OCI-LY7 (cell line): ENCODE measurements around the gene MCHR1. TPM values are rescaled to one million over a fixed set of nuclear protein-coding genes. Genes with fewer than 3 reads are reported as not detected.

Experiments
- BruUV-seq: library from RNA; stranded (reverse); fragments of 400-500 nt; replicated peaks from 2 replicates; lab custom pipeline; 2021; lab: Mats Ljungman, UMichigan
- CTCF ChIA-PET: fragments of 300-600 bp; sonication (Branson Sonifier 250); formaldehyde crosslinking; loops from one replicate; lab custom pipeline; 2022; ENCODE audit warnings: antibody characterized with exemption; ENCODE audit not compliant: unreplicated experiment; lab: Charles Lee
- POLR2A ChIA-PET: fragments of 300-600 bp; sonication (Branson Sonifier 250); formaldehyde crosslinking; loops from one replicate; lab custom pipeline; 2022; ENCODE audit warnings: antibody characterized with exemption; lab: Charles Lee
- DNase-seq: peaks from one replicate; pipeline ENCODE4 v3.0.0-alpha.2; 2015; ENCODE audit warnings: low spot score
- H2AFZ ChIP-seq: fragments of 200-600 bp; sonication (generic), shearing (Covaris generic); 2 replicates; pipeline ENCODE4 v1.6.1; 2014; ENCODE audit warnings: mild to moderate bottlenecking, antibody characterized with exemption, low read length, moderate library complexity
- H3K27ac ChIP-seq: fragments of 200-600 bp; sonication (generic); 2 replicates; pipeline ENCODE4 v1.5.1; 2014; ENCODE audit warnings: mixed run types, low read depth, mild to moderate bottlenecking, moderate library complexity, low read length, inconsistent platforms; ENCODE audit not compliant: poor library complexity, severe bottlenecking
- H3K36me3 ChIP-seq: fragments of 200-600 bp; sonication (generic); 2 replicates; pipeline ENCODE4 v1.6.1; 2014; ENCODE audit warnings: mild to moderate bottlenecking, antibody characterized with exemption, low read length, moderate library complexity, mixed read lengths; ENCODE audit not compliant: insufficient read depth
- H3K4me1 ChIP-seq: fragments of 200-600 bp; sonication (generic); 2 replicates; pipeline ENCODE4 v1.5.1; 2014; ENCODE audit warnings: mild to moderate bottlenecking, low read length; ENCODE audit not compliant: insufficient read depth, poor library complexity, severe bottlenecking
- H3K4me2 ChIP-seq: fragments of 200-600 bp; sonication (generic); 2 replicates; pipeline ENCODE4 v1.6.1; 2014; ENCODE audit warnings: mild to moderate bottlenecking, low read length
- H3K4me3 ChIP-seq: fragments of 200-600 bp; sonication (generic); 2 replicates; pipeline ENCODE4 v1.5.1; 2014; ENCODE audit warnings: mild to moderate bottlenecking, low read depth, low read length; ENCODE audit not compliant: poor library complexity, severe bottlenecking
- H3K79me2 ChIP-seq: fragments of 200-600 bp; sonication (generic); 2 replicates; pipeline ENCODE4 v1.6.1; 2016; ENCODE audit warnings: low read depth, mild to moderate bottlenecking, low read length, moderate library complexity, mixed read lengths; ENCODE audit not compliant: insufficient read depth
- H3K9me2 ChIP-seq: fragments of 200-600 bp; sonication (generic); 2 replicates; pipeline ENCODE4 v1.6.1; 2016; ENCODE audit warnings: mild to moderate bottlenecking, low read length, mixed read lengths; ENCODE audit not compliant: insufficient read depth
- H3K9me3 ChIP-seq: fragments of 200-600 bp; sonication (generic); 2 replicates; pipeline ENCODE4 v1.6.1; 2014; ENCODE audit warnings: mild to moderate bottlenecking, mixed run types, low read length, mixed read lengths
- H4K20me1 ChIP-seq: fragments of 200-600 bp; sonication (generic); 2 replicates; pipeline ENCODE4 v1.6.1; 2014; ENCODE audit warnings: mild to moderate bottlenecking, antibody characterized with exemption, low read length, moderate library complexity, mixed read lengths; ENCODE audit not compliant: insufficient read depth
- EZH2phosphoT487 ChIP-seq: fragments of 200-600 bp; sonication (generic); IDR thresholded peaks from 2 replicates; pipeline ENCODE4 v1.6.1; 2018; ENCODE audit warnings: low read depth, borderline replicate concordance, mild to moderate bottlenecking, mixed run types, antibody characterized with exemption, low read length, moderate library complexity, mixed read lengths
- intact Hi-C: fragments of 100-400 bp; cut with micrococcal nuclease; formaldehyde crosslinking; loops from one replicate; pipeline ENCODE4 v1.10.0; 2022; ENCODE audit not compliant: unreplicated experiment
- total RNA-seq, 2 experiments: library from RNA; depleted of rRNA in 1 of 2; stranded (reverse); fragments of >200 nt in 1 of 2; shearing (Covaris generic) in 1 of 2; gene quantifications; 2 replicates each; pipeline ENCODE4 v1.2.3, GENCODE V29; 2014 to 2022
- TF ChIP-seq, protein P1 (sequence below): fragments of 200-600 bp; sonication (generic); conservative IDR thresholded peaks from 2 replicates; pipeline ENCODE4 v1.5.1; 2014; ENCODE audit warnings: mild to moderate bottlenecking, antibody characterized with exemption, low read length, moderate library complexity, mixed read lengths

Gene MCHR1
- total RNA-seq, 2 experiments from 2014 or later: not detected

GRCh38 chr22:40666151-40666848 lies 13.0 kb upstream of the MCHR1 start:
- Histone ChIP-seq H3K27ac (no peak overlapping the region), H3K79me2 (no peaks in the 10 kb centered on the region), H2AFZ (no peak overlapping the region), H3K4me3 (no peak overlapping the region), H3K9me3 (no peaks in the 10 kb centered on the region), H3K4me1 (peaks cover 3% of the 10 kb centered on the region), H3K36me3 (no peaks in the 10 kb centered on the region), H3K9me2 (no peaks in the 10 kb centered on the region), H4K20me1 (no peaks in the 10 kb centered on the region), H3K4me2 (no peak overlapping the region)
- DNase-seq: no peak
- CTCF ChIA-PET: no interaction called here
- no TSS peak for BruUV-seq
- intact Hi-C loops: no loop called here
- no peak for TF ChIP-seq EZH2phosphoT487
- TF ChIP-seq, protein P1, sequence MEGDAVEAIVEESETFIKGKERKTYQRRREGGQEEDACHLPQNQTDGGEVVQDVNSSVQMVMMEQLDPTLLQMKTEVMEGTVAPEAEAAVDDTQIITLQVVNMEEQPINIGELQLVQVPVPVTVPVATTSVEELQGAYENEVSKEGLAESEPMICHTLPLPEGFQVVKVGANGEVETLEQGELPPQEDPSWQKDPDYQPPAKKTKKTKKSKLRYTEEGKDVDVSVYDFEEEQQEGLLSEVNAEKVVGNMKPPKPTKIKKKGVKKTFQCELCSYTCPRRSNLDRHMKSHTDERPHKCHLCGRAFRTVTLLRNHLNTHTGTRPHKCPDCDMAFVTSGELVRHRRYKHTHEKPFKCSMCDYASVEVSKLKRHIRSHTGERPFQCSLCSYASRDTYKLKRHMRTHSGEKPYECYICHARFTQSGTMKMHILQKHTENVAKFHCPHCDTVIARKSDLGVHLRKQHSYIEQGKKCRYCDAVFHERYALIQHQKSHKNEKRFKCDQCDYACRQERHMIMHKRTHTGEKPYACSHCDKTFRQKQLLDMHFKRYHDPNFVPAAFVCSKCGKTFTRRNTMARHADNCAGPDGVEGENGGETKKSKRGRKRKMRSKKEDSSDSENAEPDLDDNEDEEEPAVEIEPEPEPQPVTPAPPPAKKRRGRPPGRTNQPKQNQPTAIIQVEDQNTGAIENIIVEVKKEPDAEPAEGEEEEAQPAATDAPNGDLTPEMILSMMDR: no peak
- POLR2A ChIA-PET: no interaction called here

- TF ChIP-seq, protein P1: no peak
- no peak for TF ChIP-seq EZH2phosphoT487
- Histone ChIP-seq H3K4me1 (no peaks in the 10 kb centered on the region), H3K27ac (no peak overlapping the region), H3K9me2 (no peaks in the 10 kb centered on the region), H4K20me1 (no peaks in the 10 kb centered on the region), H3K9me3 (no peaks in the 10 kb centered on the region), H3K4me2 (no peak overlapping the region), H3K4me3 (no peak overlapping the region), H2AFZ (no peak overlapping the region), H3K36me3 (no peaks in the 10 kb centered on the region), H3K79me2 (no peaks in the 10 kb centered on the region)
- intact Hi-C loops: no loop called here
- no peak for DNase-seq
- no TSS peak for BruUV-seq
- POLR2A ChIA-PET: no interaction called here
- CTCF ChIA-PET: no interaction called here
These were observed 10.5 kb upstream of the MCHR1 start for GRCh38 chr22:40668611-40669411.
